CD8-positive, alpha-beta memory T cell (primary cell): Measurements from ENCODE around the gene SERPIND1. TPM values are rescaled to one million over a fixed set of nuclear protein-coding genes. Genes with fewer than 3 reads are reported as not detected.

ENCODE experiments used
- CTCF ChIA-PET: fragments of 350-600 bp; sonication (Branson Sonifier 250); formaldehyde crosslinking; loops from one replicate; lab custom pipeline; 2021; ENCODE audit warnings: antibody characterized with exemption; lab: Charles Lee
- POLR2A ChIA-PET: fragments of 350-600 bp; sonication (Branson Sonifier 250); formaldehyde crosslinking; loops from one replicate; lab custom pipeline; 2021; ENCODE audit warnings: antibody characterized with exemption; lab: Charles Lee
- DNase-seq, 5 donors: peaks; one replicate each; pipeline versions ENCODE4 v3.0.0 to v3.0.0-alpha.2; 2020 to 2022; ENCODE audit warnings: mixed read lengths in 1 of 5
- H3K27ac ChIP-seq: one replicate; pipeline ENCODE4 v1.7.0; 2013; ENCODE audit warnings: low read depth, mild to moderate bottlenecking, low read length, moderate library complexity
- H3K27me3 ChIP-seq: 2 replicates; pipeline ENCODE4 v1.7.0; 2013; ENCODE audit warnings: low read length, mild to moderate bottlenecking; ENCODE audit not compliant: insufficient read depth, poor library complexity, severe bottlenecking
- H3K36me3 ChIP-seq: 2 replicates; pipeline ENCODE4 v1.7.0; 2013; ENCODE audit warnings: mild to moderate bottlenecking, low read length, moderate library complexity; ENCODE audit not compliant: insufficient read depth
- H3K4me1 ChIP-seq: 2 replicates; pipeline ENCODE4 v1.7.0; 2013; ENCODE audit warnings: mild to moderate bottlenecking, low read length, moderate library complexity; ENCODE audit not compliant: insufficient read depth
- H3K4me3 ChIP-seq: 2 replicates; pipeline ENCODE4 v1.7.0; 2013; ENCODE audit warnings: mild to moderate bottlenecking, low read length
- H3K9me3 ChIP-seq: 2 replicates; pipeline ENCODE4 v1.7.0; 2013; ENCODE audit warnings: mild to moderate bottlenecking, low read length
- H3K27ac Mint-ChIP-seq, 8 donors: one replicate each; pipeline ENCODE4 v1.8.0; 2020 to 2021; ENCODE audit warnings: mixed read lengths in 8 of 8, mild to moderate bottlenecking in 6 of 8, inconsistent platforms in 3 of 8, moderate library complexity in 3 of 8
- H3K27me3 Mint-ChIP-seq, 2 donors: one replicate each; pipeline ENCODE4 v1.8.0; 2020 to 2021; ENCODE audit warnings: mixed read lengths in 2 of 2, mild to moderate bottlenecking in 1 of 2, moderate library complexity in 1 of 2
- H3K36me3 Mint-ChIP-seq, 3 donors: one replicate each; pipeline ENCODE4 v1.8.0; 2020 to 2021; ENCODE audit warnings: mixed read lengths in 3 of 3, inconsistent platforms in 1 of 3, mild to moderate bottlenecking in 1 of 3
- H3K4me1 Mint-ChIP-seq, 3 donors: one replicate each; pipeline ENCODE4 v1.8.0; 2020 to 2021; ENCODE audit warnings: mixed read lengths in 3 of 3, inconsistent platforms in 1 of 3, mild to moderate bottlenecking in 1 of 3
- H3K4me3 Mint-ChIP-seq, 7 donors: one replicate each; pipeline ENCODE4 v1.8.0; 2020 to 2021; ENCODE audit warnings: mixed read lengths in 7 of 7, mild to moderate bottlenecking in 6 of 7, moderate library complexity in 4 of 7, inconsistent platforms in 2 of 7
- H3K9me3 Mint-ChIP-seq, 5 donors: one replicate each; pipeline ENCODE4 v1.8.0; 2020 to 2022; ENCODE audit warnings: mixed read lengths in 5 of 5, mild to moderate bottlenecking in 3 of 5, moderate library complexity in 2 of 5, inconsistent platforms in 1 of 5
- polyA plus RNA-seq: library from polyadenylated mRNA; unstranded; fragments of 300-500 nt; fragmentation: Illumina TruSeq; gene quantifications from one replicate; pipeline ENCODE4 v1.2.3, GENCODE V29; 2021
- total RNA-seq, 2 experiments: library from RNA; stranded (reverse); gene quantifications; one replicate each; pipeline ENCODE4 v1.2.3, GENCODE V29; 2021

Gene SERPIND1
- total and polyA plus RNA-seq, 3 experiments from 2014 or later: 0.32 TPM; not detected in 2

- peaks cover 60% of the 10 kb centered on the region for H3K36me3 ChIP-seq
- H3K27ac ChIP-seq: no peak overlapping the region
- ChIA-PET POLR2A (no interaction called here), CTCF (interaction anchor here (1.0 to 1.6 kb wide), 2 partner anchors 9 to 50 kb away, joined by 3 read pairs; no protein-coding TSS in a partner anchor)
- Mint-ChIP-seq H3K27ac (peak overlapping the region in 3 of 8 donors; percentile 62 to 92 (median 77)), H3K9me3 (no peaks in the 10 kb centered on the region), H3K4me3 (no peak overlapping the region), H3K27me3 (no peaks in the 10 kb centered on the region), H3K36me3 (peaks cover 7 to 86% (median 30%) of the 10 kb centered on the region in 3 donors), H3K4me1 (no peaks in the 10 kb centered on the region)
- H3K4me3 ChIP-seq: no peak overlapping the region
- no peaks in the 10 kb centered on the region for H3K27me3 ChIP-seq
- no peak for DNase-seq
- no peaks in the 10 kb centered on the region for H3K9me3 ChIP-seq
- no peaks in the 10 kb centered on the region for H3K4me1 ChIP-seq
Measured at GRCh38 chr22:20802922-20803553, 29.1 kb downstream of the SERPIND1 start.

- peaks cover 7 to 82% (median 25%) of the 10 kb centered on the region in 3 donors for H3K36me3 Mint-ChIP-seq
- H3K9me3 Mint-ChIP-seq: no peaks in the 10 kb centered on the region
- CTCF ChIA-PET: interaction anchor here (1.0 to 1.6 kb wide), 2 partner anchors 10 to 50 kb away, joined by 3 read pairs; no protein-coding TSS in a partner anchor
- Histone ChIP-seq H3K36me3 (peaks cover 52% of the 10 kb centered on the region), H3K27me3 (no peaks in the 10 kb centered on the region), H3K4me1 (no peaks in the 10 kb centered on the region), H3K9me3 (no peaks in the 10 kb centered on the region), H3K4me3 (no peak overlapping the region), H3K27ac (no peak overlapping the region)
- no peaks in the 10 kb centered on the region for H3K4me1 Mint-ChIP-seq
- no peaks in the 10 kb centered on the region for H3K27me3 Mint-ChIP-seq
- POLR2A ChIA-PET: no interaction called here
- H3K4me3 Mint-ChIP-seq: no peak overlapping the region
- H3K27ac Mint-ChIP-seq: no peak overlapping the region
- peak in 1 of 5 donors; percentile 27 for DNase-seq
Measured at GRCh38 chr22:20803696-20804324, 29.9 kb downstream of the SERPIND1 start.

GRCh38 chr22:20804650-20805049, 30.7 kb downstream of the SERPIND1 start:
- no peaks in the 10 kb centered on the region for H3K9me3 Mint-ChIP-seq
- DNase-seq: no peak
- H3K36me3 Mint-ChIP-seq: peaks cover 7 to 82% (median 30%) of the 10 kb centered on the region in 3 donors
- Histone ChIP-seq H3K27ac (no peak overlapping the region), H3K4me1 (no peaks in the 10 kb centered on the region), H3K9me3 (no peaks in the 10 kb centered on the region), H3K4me3 (no peak overlapping the region), H3K36me3 (peaks cover 44% of the 10 kb centered on the region), H3K27me3 (no peaks in the 10 kb centered on the region)
- no peaks in the 10 kb centered on the region for H3K4me1 Mint-ChIP-seq
- peak overlapping the region in 2 of 8 donors; percentile 42 to 43 for H3K27ac Mint-ChIP-seq
- ChIA-PET POLR2A (no interaction called here), CTCF (no interaction called here)
- peaks cover 0 to 2% of the 10 kb centered on the region in 2 donors for H3K27me3 Mint-ChIP-seq
- no peak overlapping the region for H3K4me3 Mint-ChIP-seq

- H3K9me3 ChIP-seq: no peaks in the 10 kb centered on the region
- DNase-seq: no peak
- Mint-ChIP-seq H3K27ac (no peak overlapping the region), H3K27me3 (peaks cover 0 to 2% of the 10 kb centered on the region in 2 donors), H3K36me3 (peaks cover 7 to 85% (median 36%) of the 10 kb centered on the region in 3 donors), H3K4me3 (no peak overlapping the region), H3K4me1 (peaks cover 0 to 3% (median under 1%) of the 10 kb centered on the region in 3 donors), H3K9me3 (no peaks in the 10 kb centered on the region)
- POLR2A ChIA-PET: no interaction called here
- no peak overlapping the region for H3K4me3 ChIP-seq
- CTCF ChIA-PET: no interaction called here
- H3K27me3 ChIP-seq: no peaks in the 10 kb centered on the region
- H3K27ac ChIP-seq: no peak overlapping the region
- peaks cover 38% of the 10 kb centered on the region for H3K36me3 ChIP-seq
- H3K4me1 ChIP-seq: no peaks in the 10 kb centered on the region
Measured at GRCh38 chr22:20805972-20806471, 32.1 kb downstream of the SERPIND1 start.

- no peaks in the 10 kb centered on the region for H3K27me3 ChIP-seq
- peaks cover 0 to 5% (median 3%) of the 10 kb centered on the region in 3 donors for H3K4me1 Mint-ChIP-seq
- H3K4me1 ChIP-seq: no peaks in the 10 kb centered on the region
- no peak overlapping the region for H3K4me3 Mint-ChIP-seq
- no peak for DNase-seq
- no peaks in the 10 kb centered on the region for H3K9me3 Mint-ChIP-seq
- H3K36me3 ChIP-seq: peaks cover 38% of the 10 kb centered on the region
- H3K27ac Mint-ChIP-seq: peak overlapping the region in 2 of 8 donors; percentile 66 to 89
- ChIA-PET CTCF (no interaction called here), POLR2A (interaction anchor here (0.6 kb wide), 1 partner anchor 62 kb away, joined by 6 read pairs; no protein-coding TSS in a partner anchor)
- H3K4me3 ChIP-seq: no peak overlapping the region
- peaks cover 0 to 2% of the 10 kb centered on the region in 2 donors for H3K27me3 Mint-ChIP-seq
- peaks cover 4 to 88% (median 33%) of the 10 kb centered on the region in 3 donors for H3K36me3 Mint-ChIP-seq
- no peaks in the 10 kb centered on the region for H3K9me3 ChIP-seq
- H3K27ac ChIP-seq: no peak overlapping the region
Measured at GRCh38 chr22:20807315-20807752, 33.4 kb downstream of the SERPIND1 start.

GRCh38 chr22:20808844-20809243, 34.9 kb downstream of the SERPIND1 start:
- DNase-seq: no peak
- ChIA-PET POLR2A (no interaction called here), CTCF (no interaction called here)
- H3K4me3 Mint-ChIP-seq: no peak overlapping the region
- peaks cover 0 to 5% (median 3%) of the 10 kb centered on the region in 3 donors for H3K4me1 Mint-ChIP-seq
- no peaks in the 10 kb centered on the region for H3K9me3 ChIP-seq
- H3K4me3 ChIP-seq: no peak overlapping the region
- H3K27me3 ChIP-seq: no peaks in the 10 kb centered on the region
- peaks cover 24% of the 10 kb centered on the region for H3K36me3 ChIP-seq
- H3K4me1 ChIP-seq: no peaks in the 10 kb centered on the region
- no peak overlapping the region for H3K27ac ChIP-seq
- H3K27me3 Mint-ChIP-seq: peaks cover 0 to 3% of the 10 kb centered on the region in 2 donors
- no peaks in the 10 kb centered on the region for H3K9me3 Mint-ChIP-seq
- H3K36me3 Mint-ChIP-seq: peaks cover 0 to 86% (median 32%) of the 10 kb centered on the region in 3 donors
- H3K27ac Mint-ChIP-seq: peak overlapping the region in 2 of 8 donors; percentile 38 to 52

GRCh38 chr22:20809538-20810185, 35.7 kb downstream of the SERPIND1 start:
- H3K36me3 Mint-ChIP-seq: peaks cover 0 to 83% (median 30%) of the 10 kb centered on the region in 3 donors
- H3K9me3 Mint-ChIP-seq: no peaks in the 10 kb centered on the region
- Histone ChIP-seq H3K27ac (no peak overlapping the region), H3K36me3 (peaks cover 16% of the 10 kb centered on the region), H3K4me3 (no peak overlapping the region), H3K27me3 (no peaks in the 10 kb centered on the region), H3K4me1 (no peaks in the 10 kb centered on the region), H3K9me3 (no peaks in the 10 kb centered on the region)
- H3K4me1 Mint-ChIP-seq: peaks cover 0 to 5% (median 3%) of the 10 kb centered on the region in 3 donors
- DNase-seq: no peak
- ChIA-PET CTCF (no interaction called here), POLR2A (no interaction called here)
- peaks cover 0 to 3% of the 10 kb centered on the region in 2 donors for H3K27me3 Mint-ChIP-seq
- peak overlapping the region in 3 of 8 donors; percentile 12 to 89 (median 13) for H3K27ac Mint-ChIP-seq
- H3K4me3 Mint-ChIP-seq: no peak overlapping the region
